Ecto neural progenitor cell (in vitro differentiated cells): ENCODE results near the gene VPS37C.
"Not testable (repeated sequence)": the region's sequence is repeated elsewhere in the genome, so short reads cannot be mapped to it uniquely, and the experiment has no call there.

Source experiments
- DNase-seq: peaks from one replicate; pipeline ENCODE4 v3.0.0-alpha.2; 2018; ENCODE audit warnings: low spot score

The VPS37C gene

GRCh38 chr11:61118004-61118403 lies 43.2 kb downstream of the VPS37C start:
- no peak for DNase-seq

DNA sequence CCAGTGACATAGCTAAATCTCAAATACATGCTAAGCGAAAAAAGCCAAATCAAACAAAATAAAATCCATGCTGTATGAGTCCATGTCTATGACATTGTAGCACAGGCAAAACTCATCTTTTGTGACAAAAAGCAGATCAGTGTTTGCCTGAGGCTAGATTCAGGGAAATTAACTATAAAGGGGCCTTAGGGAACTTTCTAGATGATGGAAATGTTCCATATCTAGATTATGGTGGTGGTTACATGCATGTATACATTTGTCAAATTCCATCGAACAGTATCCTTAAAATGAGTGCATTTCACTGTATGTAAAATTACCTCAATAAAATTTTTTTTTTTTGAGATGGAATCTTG lies 44.1 kb downstream of the VPS37C start:
- DNase-seq, result no peak

- no peak for DNase-seq
Observed at GRCh38 chr11:61116426-61117167, 44.6 kb downstream of the VPS37C start.

- DNase-seq, result no peak
Observed at GRCh38 chr11:61115498-61116224, 45.6 kb downstream of the VPS37C start.

DNA sequence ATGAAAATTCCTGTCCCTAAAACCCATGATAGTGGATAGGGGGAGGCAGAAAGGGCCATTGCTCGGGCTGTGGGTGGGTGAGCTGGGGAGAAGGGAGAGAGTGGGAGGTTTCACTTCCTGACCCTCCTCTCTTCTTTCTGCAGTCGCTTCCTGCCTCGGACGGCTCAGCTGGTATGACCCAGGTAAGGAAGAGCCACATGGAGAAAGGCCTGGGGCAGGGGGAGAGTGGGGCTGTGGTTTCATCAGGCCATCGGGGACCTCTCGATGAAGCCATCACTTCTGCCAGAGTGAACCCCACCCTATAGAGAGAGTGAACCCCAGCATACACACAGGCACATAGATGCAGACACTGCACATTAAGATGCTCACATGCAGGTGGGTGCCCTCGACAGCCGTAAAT lies 46.3 kb downstream of the VPS37C start:
- DNase-seq, result no peak

GRCh38 chr11:61113201-61113600 lies 48.0 kb downstream of the VPS37C start:
- no peak for DNase-seq

- no peak for DNase-seq
Observed at GRCh38 chr11:61112575-61112974, 48.7 kb downstream of the VPS37C start.

DNA sequence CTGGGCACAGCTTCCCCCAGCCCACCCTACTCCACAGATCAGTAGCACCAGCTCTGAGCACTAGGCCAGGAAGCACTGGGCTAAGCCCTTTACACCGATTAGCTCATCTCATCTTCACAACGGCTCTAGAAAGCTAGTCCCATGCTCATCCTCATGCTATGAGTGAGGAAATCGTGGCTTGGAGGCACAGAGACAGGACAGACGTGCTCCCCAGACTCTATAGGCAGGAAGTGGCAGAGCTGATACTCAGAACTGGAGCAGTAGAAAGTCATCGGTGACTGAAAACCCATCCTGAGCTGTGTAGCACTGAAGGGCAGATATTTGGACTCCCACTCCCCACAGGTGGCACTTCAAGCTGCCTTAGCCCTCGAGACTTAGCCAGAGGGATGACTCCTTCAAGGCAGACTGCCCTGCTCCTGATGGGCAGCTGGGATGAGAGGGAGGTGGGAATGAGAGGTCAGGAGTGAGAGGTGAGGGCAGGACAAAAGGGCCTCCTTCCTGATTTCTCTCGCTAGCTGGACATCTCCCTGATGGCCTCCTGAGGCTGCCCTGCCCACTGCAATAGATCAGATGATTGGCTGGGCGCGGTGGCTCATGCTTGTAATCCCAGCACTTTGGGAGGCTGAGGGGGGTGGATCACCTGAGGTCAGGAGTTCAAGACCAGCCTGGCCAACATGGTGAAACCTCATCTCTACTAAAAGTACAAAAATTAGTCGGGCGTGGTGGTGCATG lies 49.3 kb downstream of the VPS37C start:
- no peak for DNase-seq

DNA sequence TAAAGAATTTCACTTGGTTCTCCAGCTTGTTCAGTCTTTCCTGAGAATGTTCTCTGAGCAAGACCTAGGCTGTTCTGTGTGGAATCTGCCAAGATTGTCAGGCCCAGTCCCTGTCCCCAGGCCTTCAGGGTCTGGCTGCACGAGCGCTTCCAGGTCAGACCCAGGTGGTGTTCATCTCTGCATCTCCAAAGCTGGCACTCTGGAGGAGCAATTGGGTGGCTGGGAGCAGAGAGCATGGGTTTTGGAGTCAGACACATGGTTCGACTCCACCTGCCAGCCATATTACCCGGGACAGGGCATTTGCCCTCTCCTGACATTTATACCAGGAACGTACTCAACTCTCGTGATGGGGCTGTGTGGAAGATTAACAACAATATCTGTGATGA lies 50.2 kb downstream of the VPS37C start:
- DNase-seq, result no peak

- no peak for DNase-seq
Observed at GRCh38 chr11:61110255-61111049, 50.8 kb downstream of the VPS37C start.

- no peak for DNase-seq
Observed at GRCh38 chr11:61109671-61110070, 51.6 kb downstream of the VPS37C start.

DNA sequence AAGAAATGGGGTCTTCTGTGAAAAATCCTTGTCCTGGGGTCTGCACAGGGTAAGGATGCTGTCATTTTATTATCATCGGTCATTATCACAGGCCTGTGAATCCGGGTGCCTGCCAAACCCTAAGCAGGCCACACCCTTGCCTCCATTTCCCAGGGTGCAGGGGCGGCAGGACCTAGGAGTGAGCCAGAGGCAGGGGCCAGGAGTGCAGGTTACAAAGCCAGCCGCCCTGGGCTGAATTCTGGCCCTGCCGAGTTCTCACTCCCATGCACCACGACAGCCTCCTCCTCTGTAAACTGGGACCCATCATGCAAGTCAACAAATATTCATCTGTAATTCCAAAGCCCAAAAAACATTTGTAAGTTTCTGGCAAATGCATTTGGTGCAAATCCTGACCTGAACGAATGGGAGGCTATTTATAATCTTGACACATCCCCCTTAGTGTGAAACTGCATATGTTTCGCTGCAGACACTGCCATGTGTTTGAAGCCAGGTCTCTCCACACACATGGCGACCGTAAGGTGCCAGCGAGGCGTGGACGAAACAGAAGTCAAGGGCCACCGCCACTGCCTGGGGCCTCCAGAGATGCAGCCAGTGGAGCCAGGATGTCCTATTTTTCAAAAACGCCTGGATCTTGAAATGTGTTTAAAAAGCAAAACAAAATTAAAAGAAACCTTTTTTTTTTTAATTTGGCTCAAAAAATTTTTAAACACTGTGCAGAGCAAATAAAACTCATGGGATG lies 52.2 kb downstream of the VPS37C start:
- no peak for DNase-seq

DNA sequence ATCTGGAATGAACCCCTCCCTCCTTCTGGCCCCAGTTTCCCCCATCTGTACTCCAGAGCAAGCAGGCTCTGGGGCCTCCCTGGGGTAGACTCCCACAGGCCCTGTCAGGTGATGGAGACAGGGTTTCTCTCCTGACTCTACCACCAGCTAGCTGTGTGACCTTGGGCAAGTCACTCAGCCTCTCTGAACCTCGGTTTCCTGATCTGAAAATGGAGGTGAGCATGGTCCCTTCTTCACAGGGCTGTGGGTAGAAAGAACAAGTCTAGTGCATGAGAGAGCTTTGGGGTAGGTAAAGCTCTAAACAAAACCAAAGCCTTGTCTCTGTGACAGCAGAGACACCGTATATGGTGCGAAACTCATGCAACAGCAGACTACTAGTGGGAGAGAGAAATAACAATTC lies 53.3 kb downstream of the VPS37C start:
- DNase-seq, result no peak

GRCh38 chr11:61106894-61107470 lies 54.2 kb downstream of the VPS37C start:
- no peak for DNase-seq

GRCh38 chr11:61106296-61106695 lies 54.9 kb downstream of the VPS37C start:
- no peak for DNase-seq

GRCh38 chr11:61104963-61105362 lies 56.3 kb downstream of the VPS37C start:
- no peak for DNase-seq

GRCh38 chr11:61103851-61104423 lies 57.3 kb downstream of the VPS37C start:
- no peak for DNase-seq

DNA sequence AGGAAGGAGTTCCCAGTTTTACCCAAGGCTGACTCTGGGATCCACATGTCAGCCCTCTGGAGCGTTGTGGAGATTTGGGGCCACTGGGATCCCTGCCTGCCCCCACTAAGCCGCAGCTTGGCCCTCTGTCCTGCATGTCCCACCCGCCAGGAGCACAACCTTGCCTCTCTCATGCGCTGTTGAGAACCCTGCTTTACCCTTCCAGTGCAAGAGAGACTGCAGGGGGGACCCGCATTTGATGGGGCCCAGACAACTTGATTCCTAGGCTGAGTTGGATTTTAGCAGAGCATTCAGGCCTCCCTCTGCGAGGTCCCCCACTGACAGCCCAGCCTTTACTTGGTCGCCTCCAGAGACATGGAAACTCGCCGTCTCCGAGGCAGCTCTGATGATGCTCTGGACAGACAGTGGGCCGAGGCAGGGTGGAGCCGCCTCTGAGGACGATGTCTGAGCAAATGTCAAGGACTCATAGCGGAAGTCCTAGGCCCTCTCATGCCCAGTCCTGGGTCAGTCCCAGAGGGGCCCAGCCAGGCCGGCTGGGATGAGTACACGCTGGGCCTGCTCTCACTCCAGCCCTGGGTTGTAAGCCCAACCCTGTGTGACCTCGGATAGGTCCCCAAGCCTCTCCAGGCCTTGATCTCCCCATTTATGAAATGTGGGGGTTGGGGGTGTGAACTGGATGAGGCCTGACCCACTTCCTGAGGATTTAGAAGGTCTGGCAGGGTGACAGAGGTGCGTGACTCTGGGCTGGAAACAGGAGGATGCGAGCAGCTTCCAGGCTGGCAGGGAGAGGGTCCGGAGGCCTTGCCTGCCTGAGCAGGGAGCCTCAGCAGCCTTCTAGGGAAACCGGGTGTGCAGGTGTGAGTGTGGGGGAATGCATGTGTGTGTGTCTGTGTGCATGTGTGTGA lies 58.3 kb downstream of the VPS37C start:
- no peak for DNase-seq

DNA sequence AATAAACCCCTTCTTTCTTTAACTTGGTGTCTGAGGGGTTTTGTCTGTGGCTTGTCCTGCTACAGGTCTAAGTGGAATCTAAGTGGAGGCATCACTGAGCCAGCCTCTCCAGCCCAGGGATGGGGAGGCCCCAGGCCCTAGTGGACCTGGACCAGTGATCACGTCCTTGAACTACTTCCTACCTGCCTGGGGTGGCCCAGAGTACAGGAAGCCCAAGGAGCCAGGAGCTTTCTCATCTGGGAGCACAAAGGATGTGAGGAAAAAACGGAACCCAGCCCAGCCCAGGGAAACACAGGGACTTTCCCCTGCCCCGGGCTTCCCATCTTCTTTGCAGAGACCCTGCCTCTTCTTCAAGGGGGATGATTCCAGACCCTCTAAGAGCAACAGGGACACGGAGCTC lies 62.4 kb downstream of the VPS37C start:
- no peak for DNase-seq

DNA sequence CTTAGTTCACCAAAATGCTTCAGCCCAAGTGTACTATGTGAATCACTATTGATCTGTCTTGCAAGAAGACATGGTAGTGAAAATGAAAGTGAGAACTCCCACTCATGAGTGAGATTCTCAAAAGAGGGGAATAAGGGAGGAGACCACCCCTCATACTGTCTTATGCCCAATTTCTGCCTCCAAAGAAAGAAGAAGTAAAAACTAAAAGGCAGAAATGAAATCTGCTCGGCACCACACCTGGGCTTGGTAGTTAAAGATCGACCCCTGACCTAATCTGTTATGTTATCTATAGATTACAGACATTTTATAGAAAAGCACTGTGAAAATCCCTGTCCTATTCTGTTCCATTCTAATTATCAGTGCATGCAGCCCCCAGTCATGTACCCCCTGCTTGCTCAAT lies 63.0 kb downstream of the VPS37C start:
- DNase-seq, result not testable (repeated sequence)
